SK-N-SH (cell line): ENCODE measurements around the gene CETN3.

Experiments
- CTCF ChIP-seq: fragments of 200-600 bp; sonication (generic); IDR thresholded peaks from 2 replicates; pipeline ENCODE4 v1.6.1; 2017; ENCODE audit warnings: antibody characterized with exemption, mild to moderate bottlenecking, moderate library complexity
- FOSL2 ChIP-seq: IDR thresholded peaks from 2 replicates; pipeline ENCODE4 v1.4.0; 2012; ENCODE audit warnings: low read depth, mild to moderate bottlenecking, moderate library complexity, borderline replicate concordance
- JUND ChIP-seq: IDR thresholded peaks from 2 replicates; pipeline ENCODE4 v1.4.0; 2012
- POLR2AphosphoS5 ChIP-seq: IDR thresholded peaks from 2 replicates; pipeline ENCODE4 v1.6.1; 2012; ENCODE audit warnings: low read depth, low read length
- RAD21 ChIP-seq: IDR thresholded peaks from 2 replicates; pipeline ENCODE4 v1.6.1; 2012; ENCODE audit warnings: mild to moderate bottlenecking, low read length
- REST ChIP-seq: IDR thresholded peaks from 2 replicates; pipeline ENCODE4 v1.6.1; 2012; ENCODE audit warnings: mild to moderate bottlenecking, low read depth, low read length, moderate library complexity
- USF1 ChIP-seq: IDR thresholded peaks from 2 replicates; pipeline ENCODE4 v1.4.0; 2012; ENCODE audit warnings: low read depth, borderline replicate concordance

GRCh38 chr5:90398726-90399125 lies 10.8 kb downstream of the CETN3 start:
- TF ChIP-seq FOSL2 (no peak), REST (no peak), RAD21 (no peak), CTCF (no peak), USF1 (no peak), JUND (no peak), POLR2AphosphoS5 (no peak)
